ENCODE results near the gene RFX1.
"Not testable (repeated sequence)": the region's sequence is repeated elsewhere in the genome, so short reads cannot be mapped to it uniquely, and the experiment has no call there.

The RFX1 gene

GRCh38 chr19:14028901-14029300, 22.8 kb upstream of the RFX1 start:
- H3K4me3 ChIP-seq (ENCODE audit: low read depth, low read length), result no peak overlapping the region
- no peak for DNase-seq (ENCODE audit: low read depth, low spot score)
- TF ChIP-seq, protein P1, sequence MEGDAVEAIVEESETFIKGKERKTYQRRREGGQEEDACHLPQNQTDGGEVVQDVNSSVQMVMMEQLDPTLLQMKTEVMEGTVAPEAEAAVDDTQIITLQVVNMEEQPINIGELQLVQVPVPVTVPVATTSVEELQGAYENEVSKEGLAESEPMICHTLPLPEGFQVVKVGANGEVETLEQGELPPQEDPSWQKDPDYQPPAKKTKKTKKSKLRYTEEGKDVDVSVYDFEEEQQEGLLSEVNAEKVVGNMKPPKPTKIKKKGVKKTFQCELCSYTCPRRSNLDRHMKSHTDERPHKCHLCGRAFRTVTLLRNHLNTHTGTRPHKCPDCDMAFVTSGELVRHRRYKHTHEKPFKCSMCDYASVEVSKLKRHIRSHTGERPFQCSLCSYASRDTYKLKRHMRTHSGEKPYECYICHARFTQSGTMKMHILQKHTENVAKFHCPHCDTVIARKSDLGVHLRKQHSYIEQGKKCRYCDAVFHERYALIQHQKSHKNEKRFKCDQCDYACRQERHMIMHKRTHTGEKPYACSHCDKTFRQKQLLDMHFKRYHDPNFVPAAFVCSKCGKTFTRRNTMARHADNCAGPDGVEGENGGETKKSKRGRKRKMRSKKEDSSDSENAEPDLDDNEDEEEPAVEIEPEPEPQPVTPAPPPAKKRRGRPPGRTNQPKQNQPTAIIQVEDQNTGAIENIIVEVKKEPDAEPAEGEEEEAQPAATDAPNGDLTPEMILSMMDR (IDR thresholded peaks at IDR 0.05; ENCODE audit: low read depth, low read length), result no peak
- in situ Hi-C loops (cut with HindIII; ENCODE audit: low sequenced_read_pairs), result no loop called here

DNA sequence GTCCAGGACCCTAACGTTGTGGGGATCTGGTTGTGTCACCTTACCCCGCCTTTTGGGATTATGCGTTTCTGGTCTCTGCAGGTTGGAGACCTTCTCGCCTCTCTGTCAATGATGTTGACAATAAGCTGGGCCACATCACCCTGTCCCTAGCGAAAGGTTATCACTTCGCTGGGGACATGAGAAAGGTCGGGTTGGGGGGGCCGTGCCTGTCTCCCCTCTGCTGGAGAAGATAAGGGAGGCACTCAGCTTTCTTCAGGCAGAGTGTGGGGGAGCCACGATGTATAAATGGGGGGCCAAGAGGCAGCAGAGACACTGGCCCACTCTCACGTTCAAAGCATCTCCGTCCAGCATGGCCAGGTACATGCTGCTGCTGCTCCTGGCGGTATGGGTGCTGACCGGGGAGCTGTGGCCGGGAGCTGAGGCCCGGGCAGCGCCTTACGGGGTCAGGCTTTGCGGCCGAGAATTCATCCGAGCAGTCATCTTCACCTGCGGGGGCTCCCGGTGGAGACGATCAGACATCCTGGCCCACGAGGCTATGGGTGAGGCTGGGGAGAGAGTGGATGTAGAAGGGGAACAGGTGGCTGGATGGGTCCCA, 21.8 kb upstream of the RFX1 start, which contains the start of gene RLN3:
TSS of gene RLN3 (plus strand) at position 293 of the 595 bp plus-strand sequence. CDS start at position 350, 57 bp downstream.
- in situ Hi-C loops (cut with HindIII; ENCODE audit: low sequenced_read_pairs), result no loop called here
- no peak within 1 kb of the TSS for H3K4me3 ChIP-seq (ENCODE audit: low read depth, low read length)
- TF ChIP-seq, protein P1 (IDR thresholded peaks at IDR 0.05; ENCODE audit: low read depth, low read length), result no peak
- DNase-seq (ENCODE audit: low read depth, low spot score), result no peak

- DNase-seq (ENCODE audit: low read depth, low spot score); H3K4me3 ChIP-seq (ENCODE audit: low read depth, low read length); in situ Hi-C loops (cut with HindIII; ENCODE audit: low sequenced_read_pairs): not testable (repeated sequence)
Observed at GRCh38 chr19:14026652-14027192, 20.6 kb upstream of the RFX1 start.

GRCh38 chr19:14023404-14024235, 17.5 kb upstream of the RFX1 start:
- in situ Hi-C loops (cut with HindIII; ENCODE audit: low sequenced_read_pairs), result no loop called here
- peak; percentile 40 for DNase-seq (ENCODE audit: low read depth, low spot score)

GRCh38 chr19:14022469-14022868, 16.3 kb upstream of the RFX1 start:
- in situ Hi-C loops (cut with HindIII; ENCODE audit: low sequenced_read_pairs), result no loop called here
- DNase-seq (ENCODE audit: low read depth, low spot score), result peak; percentile 71
- TF ChIP-seq, protein P1 (IDR thresholded peaks at IDR 0.05; ENCODE audit: low read depth, low read length), result no peak
- H3K4me3 ChIP-seq (ENCODE audit: low read depth, low read length), result no peak overlapping the region

More at GRCh38 chr19:14023404-14024235, 17.5 kb upstream of the RFX1 start:
- H3K4me3 ChIP-seq (ENCODE audit: low read depth, low read length), result no peak overlapping the region
- TF ChIP-seq, protein P1 (IDR thresholded peaks at IDR 0.05; ENCODE audit: low read depth, low read length), result peak; percentile 64

DNA sequence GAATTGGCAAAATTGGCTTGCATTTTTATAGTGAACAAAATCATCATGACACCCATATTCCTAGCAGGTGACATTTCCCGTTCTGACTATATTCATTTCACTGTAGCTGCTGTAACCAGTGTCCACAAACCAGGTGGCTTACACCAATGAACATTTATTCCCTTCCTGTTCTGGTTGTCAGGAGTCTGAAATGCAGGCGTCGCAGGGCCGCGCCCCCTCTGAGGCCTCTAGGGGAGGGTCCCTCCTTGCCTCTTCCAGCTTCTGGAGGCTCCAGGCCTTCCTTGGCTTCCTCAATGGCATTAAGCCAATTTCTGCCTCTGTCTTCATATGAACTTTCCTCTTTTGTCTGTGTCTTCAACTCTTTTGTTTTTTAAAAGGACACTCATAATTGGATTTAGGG, 15.4 kb upstream of the RFX1 start:
- in situ Hi-C loops (cut with HindIII; ENCODE audit: low sequenced_read_pairs), result no loop called here
- no peak overlapping the region for H3K4me3 ChIP-seq (ENCODE audit: low read depth, low read length)
- no peak for DNase-seq (ENCODE audit: low read depth, low spot score)
- TF ChIP-seq, protein P1 (IDR thresholded peaks at IDR 0.05; ENCODE audit: low read depth, low read length), result no peak

- in situ Hi-C loops (cut with HindIII; ENCODE audit: low sequenced_read_pairs); H3K4me3 ChIP-seq (ENCODE audit: low read depth, low read length); DNase-seq (ENCODE audit: low read depth, low spot score): not testable (repeated sequence)
Observed at GRCh38 chr19:14019739-14020138, 13.6 kb upstream of the RFX1 start.
